Esophagus (tissue), 2 donors: ENCODE measurements around the gene MINDY2. TPM values are rescaled to one million over a fixed set of nuclear protein-coding genes. Genes with fewer than 3 reads are reported as not detected.

ENCODE experiments used
- H3K27ac ChIP-seq, 2 donors: one replicate each; pipeline ENCODE4 v1.5.1; 2013; ENCODE audit warnings: low read depth in 2 of 2, mild to moderate bottlenecking in 2 of 2, inconsistent platforms in 1 of 2, low read length in 1 of 2, moderate library complexity in 1 of 2
- H3K27me3 ChIP-seq, 2 donors: one replicate each; pipeline ENCODE4 v1.6.1; 2013; ENCODE audit warnings: low read length in 2 of 2, control low read depth in 1 of 2, mild to moderate bottlenecking in 1 of 2; ENCODE audit not compliant: insufficient read depth in 2 of 2, control insufficient read depth in 1 of 2
- H3K36me3 ChIP-seq, 2 donors: one replicate each; pipeline ENCODE4 v1.6.1; 2013; ENCODE audit warnings: low read length in 1 of 2; ENCODE audit not compliant: control insufficient read depth in 2 of 2, insufficient read depth in 2 of 2
- H3K4me1 ChIP-seq, 2 donors: one replicate each; pipeline ENCODE4 v1.6.1; 2013; ENCODE audit warnings: low read length in 1 of 2; ENCODE audit not compliant: control insufficient read depth in 2 of 2, insufficient read depth in 2 of 2
- H3K4me3 ChIP-seq, 2 donors: one replicate each; pipeline ENCODE4 v1.5.1; 2013; ENCODE audit warnings: low read length in 2 of 2, mild to moderate bottlenecking in 2 of 2, low read depth in 1 of 2, moderate library complexity in 1 of 2
- H3K9me3 ChIP-seq, 2 donors: one replicate each; pipeline ENCODE4 v1.6.1; 2013; ENCODE audit warnings: mild to moderate bottlenecking in 2 of 2, low read depth in 1 of 2, low read length in 1 of 2, moderate library complexity in 1 of 2; ENCODE audit not compliant: control insufficient read depth in 2 of 2, insufficient read depth in 1 of 2
- WGBS, 2 donors: extraction: QIAGEN DNeasy Blood & Tissue Kit; methylation state at CpG; one replicate each; pipeline ENCODE4 v1.1.7; 2013; 5-methylcytosine and 5-hydroxymethylcytosine counted together
- polyA plus RNA-seq, 2 donors: library from polyadenylated mRNA; stranded (reverse); fragments of 200-250 nt; gene quantifications; one replicate each; pipeline ENCODE4 v1.2.3, GENCODE V29; 2013
- donor health status: healthy with polysubstance abuse.
- donor health status: Bipolar disorder and iron deficiency.

Gene MINDY2
- polyA plus RNA-seq, 2 donors = 3.3 to 5.8 TPM

GRCh38 chr15:58738046-58738707 lies 32.9 kb upstream of the MINDY2 start:
- Histone ChIP-seq H3K4me1 (no peaks in the 10 kb centered on the region), H3K27me3 (no peaks in the 10 kb centered on the region), H3K4me3 (no peak overlapping the region), H3K9me3 (no peaks in the 10 kb centered on the region), H3K36me3 (no peaks in the 10 kb centered on the region), H3K27ac (no peak overlapping the region)
- WGBS, 2 donors = 68 to 75% methylated on average over 1 of the region's 1 CpG

- Histone ChIP-seq H3K27me3 (no peaks in the 10 kb centered on the region), H3K27ac (no peak overlapping the region), H3K36me3 (no peaks in the 10 kb centered on the region), H3K4me3 (no peak overlapping the region), H3K9me3 (no peaks in the 10 kb centered on the region), H3K4me1 (no peaks in the 10 kb centered on the region)
- whole genome bisulfite sequencing, 2 donors = 83 to 84% methylated on average over 4 of the region's 4 CpGs
Measured at GRCh38 chr15:58740436-58740835, 30.7 kb upstream of the MINDY2 start.

- 86 to 87% methylated on average over 2 of the region's 2 CpGs for WGBS, 2 donors
- no peak overlapping the region for H3K4me3 ChIP-seq
Measured at GRCh38 chr15:58741032-58741431, 30.1 kb upstream of the MINDY2 start.

GRCh38 chr15:58742022-58742813 lies 28.9 kb upstream of the MINDY2 start:
- Histone ChIP-seq H3K4me1 (no peaks in the 10 kb centered on the region), H3K4me3 (no peak overlapping the region), H3K36me3 (no peaks in the 10 kb centered on the region), H3K9me3 (no peaks in the 10 kb centered on the region), H3K27ac (no peak overlapping the region), H3K27me3 (no peaks in the 10 kb centered on the region)
- 78 to 82% methylated on average over 8 of the region's 8 CpGs for WGBS, 2 donors

More at GRCh38 chr15:58741032-58741431, 30.1 kb upstream of the MINDY2 start:
- Histone ChIP-seq H3K27ac (no peak overlapping the region), H3K36me3 (no peaks in the 10 kb centered on the region), H3K9me3 (no peaks in the 10 kb centered on the region), H3K27me3 (no peaks in the 10 kb centered on the region), H3K4me1 (no peaks in the 10 kb centered on the region)

- Histone ChIP-seq H3K4me1 (no peaks in the 10 kb centered on the region), H3K27ac (no peak overlapping the region), H3K4me3 (no peak overlapping the region), H3K36me3 (no peaks in the 10 kb centered on the region), H3K9me3 (no peaks in the 10 kb centered on the region), H3K27me3 (no peaks in the 10 kb centered on the region)
- WGBS, 2 donors = 91 to 93% methylated on average over 5 of the region's 5 CpGs
Measured at GRCh38 chr15:58742819-58743502, 28.1 kb upstream of the MINDY2 start.

GRCh38 chr15:58746174-58746573 lies 24.9 kb upstream of the MINDY2 start:
- no peaks in the 10 kb centered on the region for H3K9me3 ChIP-seq
- H3K27ac ChIP-seq = no peak overlapping the region
- H3K36me3 ChIP-seq = no peaks in the 10 kb centered on the region
- no peaks in the 10 kb centered on the region for H3K27me3 ChIP-seq
- no peaks in the 10 kb centered on the region for H3K4me1 ChIP-seq
- 90 to 94% methylated on average over 1 of the region's 1 CpG for WGBS, 2 donors
- no peak overlapping the region for H3K4me3 ChIP-seq

- Histone ChIP-seq H3K27me3 (no peaks in the 10 kb centered on the region), H3K27ac (peak overlapping the region; percentile 99 to 100), H3K9me3 (no peaks in the 10 kb centered on the region), H3K36me3 (no peaks in the 10 kb centered on the region), H3K4me1 (no peaks in the 10 kb centered on the region), H3K4me3 (peak overlapping the region; percentile 79 to 84)
- WGBS, 2 donors = 2 to 3% methylated on average over 14 of the region's 14 CpGs
Measured at GRCh38 chr15:58748040-58748851, 22.9 kb upstream of the MINDY2 start.

GRCh38 chr15:58748852-58749531 lies 22.1 kb upstream of the MINDY2 start:
- WGBS, 2 donors = 0 to 1% methylated on average over 34 to 81 of the region's 81 CpGs
- Histone ChIP-seq H3K36me3 (no peaks in the 10 kb centered on the region), H3K27ac (peak overlapping the region; percentile 99 to 100), H3K9me3 (no peaks in the 10 kb centered on the region), H3K27me3 (no peaks in the 10 kb centered on the region), H3K4me1 (no peaks in the 10 kb centered on the region), H3K4me3 (peak overlapping the region; percentile 79 to 84)
